Heart right ventricle (tissue), 16 donors: ENCODE measurements around the gene ARHGAP23. TPM values are rescaled to one million over a fixed set of nuclear protein-coding genes. Genes with fewer than 3 reads are reported as not detected.
"Not testable (repeated sequence)": the region's sequence is repeated elsewhere in the genome, so short reads cannot be mapped to it uniquely, and the experiment has no call there.

ENCODE experiments used
- ATAC-seq, 8 donors: fragments of 200-7000 bp; cut with Tn5 transposase; one replicate each; pipeline ENCODE4 v1.9.1; 2020; ENCODE audit warnings: mild to moderate bottlenecking in 8 of 8, moderate library complexity in 8 of 8, moderate number of reproducible peaks in 1 of 8
- DNase-seq, 2 donors: peaks; one replicate each; pipeline ENCODE4 v3.0.0-alpha.2; 2020
- H3K27ac ChIP-seq, 10 donors: fragments of 200-600 bp; sonication (generic) in 2 of 10; one replicate each; pipeline versions ENCODE4 v1.5.0 to v1.8.0; 2020 to 2022; ENCODE audit warnings: mild to moderate bottlenecking in 3 of 10
- H3K27me3 ChIP-seq, 7 donors: fragments of 200-600 bp; one replicate each; pipeline ENCODE4 v1.8.0; 2021 to 2022; ENCODE audit warnings: mild to moderate bottlenecking in 2 of 7
- H3K36me3 ChIP-seq, 9 donors: fragments of 200-600 bp; sonication (generic) in 1 of 9; one replicate each; pipeline versions ENCODE4 v1.5.0 to v1.8.0; 2020 to 2022; ENCODE audit warnings: mild to moderate bottlenecking in 2 of 9
- H3K4me1 ChIP-seq, 9 donors: fragments of 200-600 bp; sonication (generic) in 1 of 9; one replicate each; pipeline versions ENCODE4 v1.5.0 to v1.8.0; 2020 to 2022; ENCODE audit warnings: mild to moderate bottlenecking in 4 of 9
- H3K4me3 ChIP-seq, 10 donors: fragments of 200-600 bp; sonication (generic) in 2 of 10; one replicate each; pipeline versions ENCODE4 v1.5.0 to v1.8.0; 2020 to 2022; ENCODE audit warnings: mild to moderate bottlenecking in 7 of 10, moderate library complexity in 2 of 10
- H3K9me3 ChIP-seq, 11 donors: fragments of 200-600 bp in 10 of 11; sonication (generic) in 2 of 11; one replicate each; pipeline versions ENCODE4 v1.5.0 to v1.8.0; 2013 to 2022; ENCODE audit warnings: mild to moderate bottlenecking in 2 of 11, control low read depth in 1 of 11, moderate library complexity in 1 of 11
- WGBS, 2 donors: extraction: QIAGEN DNeasy Blood & Tissue Kit; methylation state at CpG; one replicate each; pipeline ENCODE4 v1.1.7; 2013; ENCODE audit warnings: inconsistent platforms in 1 of 2; 5-methylcytosine and 5-hydroxymethylcytosine counted together
- intact Hi-C, 10 donors: fragments of 100-400 bp; cut with DNase I; formaldehyde crosslinking; loops; one replicate each; pipeline versions ENCODE4 v1.11.1 to v1.14.2; 2022
- polyA plus RNA-seq, 2 donors: library from polyadenylated mRNA; stranded (reverse); fragments of 200-250 nt; gene quantifications; one replicate each; pipeline ENCODE4 v1.2.3, GENCODE V29; 2013
- total RNA-seq, 10 donors: library from RNA; stranded (reverse); fragmentation: NEBNext Ultra II Directional in 3 of 10; extraction: Animal tissue kit (Norgen Biotek cat#: 25700) in 3 of 10; gene quantifications; one replicate each; pipeline versions ENCODE4 v1.2.1 to v1.2.4, GENCODE V29; 2021 to 2023
- TF ChIP-seq, protein P1 (sequence below), 9 donors: fragments of 200-600 bp; sonication (generic) in 2 of 9; IDR thresholded peaks; one replicate each; pipeline versions ENCODE4 v1.5.0 to v1.8.0; 2021 to 2022; ENCODE audit warnings: antibody characterized with exemption in 9 of 9, mild to moderate bottlenecking in 5 of 9, moderate library complexity in 1 of 9
- donor health status: Arrhythmogenic right ventricular cardiomyopathy.
- donor health status: ischemic (EF 13 %, LVEDD 7.1; RV severe dilation, severe dysfunction).
- donor health status: healthy with polysubstance abuse.
- donor health status: DM: no; HTN: yes; CAD: no.
- donor health status: DM: no; HTN: no; CAD: no.
- donor health status: ischemic (EF 25% LVEDD 6.9; RV normal size, moderate dysfunction).
- donor health status: ischemic (EF 25% LVEDD 5.7; RV mildly dilated, moderate dysfunction).
- donor health status: healthy.
- donor health status: DM: yes; HTN: yes; CAD: no.
- donor health status: Ischemic cardiomyopathy.
- donor health status: ischemic (EF 35%, LVEDD 5.7; RV mildly dilated, moderate dysfunction).
- donor health status: nonischemic (EF 11% LVEDD 7.7; RV severe dilation, severe dysfunction).
- donor health status: DM: yes; HTN: yes; CAD: no.
- donor health status: PGD.
- donor health status: ischemic (EF 29% LVEDD 5.4; RV normal size, mild dysfunction).
- donor health status: nonischemic (EF 23%, LVEDD 6.1; RV moderate dilation, normal function).

Gene ARHGAP23
- total and polyA plus RNA-seq, 12 donors = 31.5 to 78.4 (median 63.1) TPM

DNA sequence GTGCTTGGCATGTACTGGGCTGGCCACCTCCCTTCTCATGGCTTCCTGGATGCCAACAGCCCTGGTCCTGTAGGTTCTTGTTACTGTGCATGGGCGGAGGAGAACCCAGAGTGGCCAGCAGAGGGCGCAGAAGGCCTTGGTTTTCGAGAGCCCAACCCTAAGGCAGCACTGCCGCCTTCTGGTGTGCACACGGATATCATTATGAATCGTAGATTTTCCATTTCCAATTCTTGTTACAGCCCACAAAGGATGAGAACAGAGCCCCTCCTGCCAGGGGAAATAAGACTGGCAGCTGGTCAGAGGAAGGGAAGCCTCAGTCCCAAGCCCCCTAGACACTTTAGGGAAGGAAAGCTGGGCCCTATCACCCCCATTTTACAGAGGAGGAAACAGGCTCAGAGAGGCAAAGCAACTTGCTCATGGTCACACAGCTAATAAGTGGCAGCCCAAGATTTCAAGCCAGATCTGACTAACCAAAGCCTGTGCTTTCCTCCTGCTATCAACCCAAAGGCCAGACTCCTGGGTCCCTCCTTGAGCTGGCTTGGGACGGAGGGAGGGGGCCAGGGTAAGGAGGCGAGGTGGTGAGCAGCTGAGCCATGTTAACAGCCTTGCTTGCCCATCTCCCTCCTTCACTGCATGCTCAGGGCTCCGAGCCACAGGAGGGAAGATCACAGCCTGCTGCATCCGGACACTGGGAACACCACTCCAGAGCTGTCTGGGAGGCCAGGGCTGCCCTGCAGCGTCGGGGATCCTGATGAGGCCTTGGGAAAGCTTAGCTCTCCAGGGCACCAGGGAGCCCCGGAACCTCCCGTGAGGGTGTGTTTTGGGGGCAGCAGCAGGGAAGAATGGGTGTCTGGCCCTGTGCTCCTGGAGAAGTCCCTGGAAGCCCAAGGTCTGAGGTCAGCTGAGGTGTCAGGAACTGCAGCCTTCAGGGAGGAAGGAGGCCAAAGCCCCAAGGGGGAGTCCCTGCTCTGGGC, 64.1 kb downstream of the ARHGAP23 start:
- not testable (repeated sequence) for H3K27me3 ChIP-seq, H3K27ac ChIP-seq, H3K4me1 ChIP-seq, H3K9me3 ChIP-seq, H3K4me3 ChIP-seq
- ATAC-seq = peak in 3 of 8 donors; percentile 61 to 76 (median 68)
- TF ChIP-seq, protein P1, sequence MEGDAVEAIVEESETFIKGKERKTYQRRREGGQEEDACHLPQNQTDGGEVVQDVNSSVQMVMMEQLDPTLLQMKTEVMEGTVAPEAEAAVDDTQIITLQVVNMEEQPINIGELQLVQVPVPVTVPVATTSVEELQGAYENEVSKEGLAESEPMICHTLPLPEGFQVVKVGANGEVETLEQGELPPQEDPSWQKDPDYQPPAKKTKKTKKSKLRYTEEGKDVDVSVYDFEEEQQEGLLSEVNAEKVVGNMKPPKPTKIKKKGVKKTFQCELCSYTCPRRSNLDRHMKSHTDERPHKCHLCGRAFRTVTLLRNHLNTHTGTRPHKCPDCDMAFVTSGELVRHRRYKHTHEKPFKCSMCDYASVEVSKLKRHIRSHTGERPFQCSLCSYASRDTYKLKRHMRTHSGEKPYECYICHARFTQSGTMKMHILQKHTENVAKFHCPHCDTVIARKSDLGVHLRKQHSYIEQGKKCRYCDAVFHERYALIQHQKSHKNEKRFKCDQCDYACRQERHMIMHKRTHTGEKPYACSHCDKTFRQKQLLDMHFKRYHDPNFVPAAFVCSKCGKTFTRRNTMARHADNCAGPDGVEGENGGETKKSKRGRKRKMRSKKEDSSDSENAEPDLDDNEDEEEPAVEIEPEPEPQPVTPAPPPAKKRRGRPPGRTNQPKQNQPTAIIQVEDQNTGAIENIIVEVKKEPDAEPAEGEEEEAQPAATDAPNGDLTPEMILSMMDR (IDR thresholded peaks at IDR 0.05) = peak; percentile 14 to 73 (median 65)
- WGBS, 2 donors = 55 to 56% methylated on average over 14 of the region's 14 CpGs
- peaks cover 0 to 99% (median 46%) of the 10 kb centered on the region in 9 donors for H3K36me3 ChIP-seq
- intact Hi-C loops = loop anchor here in 8 of 10 donors (2.0 to 5.0 kb wide), 2 partner anchors 174 to 175 kb away; no protein-coding TSS in a partner anchor
- peak; percentile 88 to 90 for DNase-seq

DNA sequence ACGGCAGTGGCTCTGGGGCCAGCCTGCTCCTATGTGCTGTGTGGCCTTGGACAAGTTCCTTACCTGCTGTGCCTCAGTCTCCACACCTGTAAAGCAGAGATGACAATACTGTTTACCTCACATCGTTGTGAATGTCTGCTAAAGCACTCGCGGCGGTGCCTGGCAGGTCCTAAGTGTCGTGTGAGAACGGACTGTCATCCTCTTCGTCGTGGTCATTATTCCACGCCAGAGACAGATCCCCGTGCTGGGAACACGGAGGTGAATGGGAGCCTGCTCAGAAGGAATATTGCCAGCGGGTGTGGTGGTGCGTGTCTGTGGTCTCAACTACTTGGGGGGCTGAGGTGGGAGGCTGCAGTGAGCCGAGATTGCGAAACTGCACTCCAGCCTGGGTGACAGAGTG, 65.9 kb downstream of the ARHGAP23 start:
- intact Hi-C loops = loop anchor here in 7 of 10 donors (5.0 kb wide), 1 partner anchor 173 kb away; no protein-coding TSS in a partner anchor
- DNase-seq, ATAC-seq, H3K9me3 ChIP-seq, H3K4me1 ChIP-seq, H3K27ac ChIP-seq, H3K4me3 ChIP-seq, H3K27me3 ChIP-seq: not testable (repeated sequence)
- 88 to 94% methylated on average over 16 of the region's 16 CpGs for WGBS, 2 donors
- H3K36me3 ChIP-seq = peaks cover 0 to 100% (median 61%) of the 10 kb centered on the region in 9 donors

DNA sequence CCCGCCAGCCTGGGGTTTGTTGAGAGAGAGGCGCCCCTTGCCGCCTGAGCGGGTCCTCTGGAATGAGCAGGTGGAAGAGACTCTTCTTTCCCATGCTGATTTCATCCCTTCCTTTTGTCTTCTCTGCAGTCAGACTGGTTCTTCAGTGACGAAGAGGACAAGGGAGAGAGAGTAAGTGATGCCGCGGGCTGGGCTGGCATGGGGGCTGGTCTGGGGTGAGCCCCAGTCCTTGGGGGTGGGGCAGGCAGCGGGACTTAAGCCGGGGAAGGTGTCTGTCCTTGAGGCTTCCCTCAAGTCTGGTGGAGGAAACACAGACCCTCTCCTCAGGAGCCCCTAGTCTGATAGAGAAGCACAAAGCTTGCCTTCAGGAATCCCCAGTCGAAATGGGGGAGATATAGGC, 69.4 kb downstream of the ARHGAP23 start:
- H3K27ac ChIP-seq, H3K4me1 ChIP-seq, H3K9me3 ChIP-seq, intact Hi-C loops, H3K4me3 ChIP-seq, H3K27me3 ChIP-seq, DNase-seq, ATAC-seq: not testable (repeated sequence)
- WGBS, 2 donors = 91 to 92% methylated on average over 10 of the region's 10 CpGs
- H3K36me3 ChIP-seq = peaks cover 0 to 99% (median 64%) of the 10 kb centered on the region in 9 donors

DNA sequence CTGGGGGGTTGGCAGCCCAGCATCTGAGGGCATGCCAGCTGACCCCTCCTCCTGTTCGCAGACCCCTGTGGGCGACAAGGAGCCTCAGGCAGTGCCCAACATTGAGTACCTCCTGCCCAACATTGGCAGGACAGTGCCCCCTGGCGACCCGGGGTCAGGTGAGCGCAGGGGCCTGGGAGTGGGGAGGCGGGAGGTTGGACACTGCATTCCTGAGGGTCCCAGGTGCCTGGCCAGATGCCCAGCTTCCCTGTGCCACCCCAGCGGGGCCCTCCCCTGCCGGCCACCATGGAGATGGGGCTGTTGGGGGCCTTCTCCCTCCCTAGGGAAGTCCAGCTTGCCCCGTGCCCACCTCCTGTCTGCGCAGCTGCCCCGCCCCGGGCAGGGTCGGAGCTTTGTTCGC, 70.1 kb downstream of the ARHGAP23 start:
- Histone ChIP-seq H3K27me3 (no peaks in the 10 kb centered on the region), H3K36me3 (peaks cover 0 to 99% (median 62%) of the 10 kb centered on the region in 9 donors), H3K4me1 (no peaks in the 10 kb centered on the region), H3K27ac (no peak overlapping the region), H3K4me3 (no peak overlapping the region), H3K9me3 (no peaks in the 10 kb centered on the region)
- TF ChIP-seq, protein P1 (IDR thresholded peaks at IDR 0.05) = no peak
- ATAC-seq = no peak
- WGBS, 2 donors = 88 to 94% methylated on average over 8 to 14 of the region's 14 CpGs
- no peak for DNase-seq
- intact Hi-C loops = no loop called here

DNA sequence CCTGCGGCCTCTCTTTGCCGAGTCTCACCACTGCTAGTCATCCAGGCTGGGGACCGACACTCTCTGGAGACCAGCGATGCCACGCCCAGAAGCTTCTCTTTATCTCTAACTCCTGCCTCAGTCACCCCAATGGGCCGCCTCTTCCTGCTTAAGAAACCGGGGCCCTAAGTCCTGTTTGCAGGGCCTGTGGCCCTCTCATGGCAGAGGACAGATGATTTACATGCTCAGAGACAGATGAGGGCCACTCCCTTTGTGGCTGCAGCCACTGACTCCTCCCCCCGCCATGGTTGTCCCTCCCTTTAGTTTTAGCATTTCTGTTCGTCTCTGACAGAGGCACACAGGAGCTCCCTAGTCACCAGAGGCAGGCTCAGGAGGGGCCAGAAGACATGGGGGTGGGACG, 71.0 kb downstream of the ARHGAP23 start:
- intact Hi-C loops = not testable (repeated sequence)

DNA sequence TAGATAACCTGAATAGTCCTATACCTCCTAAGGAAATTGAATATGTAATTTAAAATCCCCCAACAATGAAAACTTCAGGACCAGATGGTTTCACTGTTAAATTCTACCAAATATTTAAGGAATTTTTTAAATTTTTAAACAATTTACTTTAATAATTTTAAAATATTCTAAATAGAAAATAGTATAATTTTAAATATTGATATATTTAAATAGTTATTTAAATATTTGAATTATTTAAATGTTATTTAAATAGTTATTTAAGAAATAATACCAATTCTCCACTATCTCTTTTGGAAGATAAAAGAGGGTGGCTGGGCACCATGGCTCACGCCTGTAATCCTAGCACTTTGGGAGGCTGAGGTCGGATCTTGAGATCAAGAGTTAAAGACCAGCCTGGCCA, 73.5 kb downstream of the ARHGAP23 start:
- intact Hi-C loops = not testable (repeated sequence)

More for the DNA sequence above, 71.0 kb downstream of the ARHGAP23 start:
- peaks cover 0 to 99% (median 60%) of the 10 kb centered on the region in 9 donors for H3K36me3 ChIP-seq
- H3K4me1 ChIP-seq, H3K9me3 ChIP-seq, H3K4me3 ChIP-seq, H3K27me3 ChIP-seq, ATAC-seq, DNase-seq, H3K27ac ChIP-seq: not testable (repeated sequence)
- WGBS, 2 donors = 89 to 92% methylated on average over 10 of the region's 10 CpGs

DNA sequence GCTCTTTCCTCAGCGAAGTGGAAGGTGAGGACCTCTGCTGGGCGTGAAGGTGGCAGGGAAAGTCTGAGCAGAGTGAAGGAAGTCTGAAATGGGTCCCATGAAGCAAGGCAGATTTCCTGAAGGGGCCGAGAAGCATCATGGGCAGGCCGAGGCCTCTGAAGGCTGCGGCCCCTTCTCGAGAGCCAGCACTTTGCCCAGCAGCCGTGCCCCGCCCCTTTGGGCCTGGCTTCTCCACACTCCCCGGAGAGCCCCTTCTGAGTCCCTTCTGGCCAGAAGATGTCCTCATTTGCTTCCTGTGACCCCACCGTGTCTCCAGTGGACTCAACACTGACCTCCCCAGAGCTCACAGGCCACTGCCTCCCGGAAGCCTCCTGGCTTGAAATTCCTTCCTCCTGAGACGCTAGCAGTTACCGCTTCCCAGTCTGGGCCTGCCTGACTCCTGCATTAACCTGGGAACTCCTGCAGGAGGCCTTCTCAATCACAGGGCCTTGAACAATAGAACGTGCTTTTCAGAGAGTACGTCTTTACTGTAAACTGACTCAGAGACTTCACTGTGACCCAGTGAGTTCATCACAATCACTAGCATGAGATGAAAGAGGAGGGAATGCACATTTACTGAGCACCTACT, 75.1 kb downstream of the ARHGAP23 start:
- H3K27ac ChIP-seq, H3K27me3 ChIP-seq, DNase-seq, ATAC-seq, H3K4me3 ChIP-seq, H3K9me3 ChIP-seq, H3K4me1 ChIP-seq, intact Hi-C loops: not testable (repeated sequence)
- H3K36me3 ChIP-seq = peaks cover 0 to 98% (median 65%) of the 10 kb centered on the region in 9 donors
- WGBS, 2 donors = 87 to 91% methylated on average over 13 to 15 of the region's 15 CpGs

More for the DNA sequence above, 73.5 kb downstream of the ARHGAP23 start:
- H3K36me3 ChIP-seq = peaks cover 0 to 99% (median 69%) of the 10 kb centered on the region in 9 donors
- not testable (repeated sequence) for DNase-seq, H3K27me3 ChIP-seq, ATAC-seq, H3K4me1 ChIP-seq, H3K4me3 ChIP-seq, H3K9me3 ChIP-seq, H3K27ac ChIP-seq
- WGBS, 2 donors = 98 to 100% methylated on average over 2 of the region's 2 CpGs
